H1 (cell line): ENCODE data around the gene PTGIS.

Experiments used
- SIN3A ChIP-seq, 2 experiments: IDR thresholded peaks in 1 of 2; conservative IDR thresholded peaks in 1 of 2; 2 replicates each; pipeline ENCODE4 v1.6.1; 2011 to 2012; ENCODE audit warnings: low read length in 2 of 2, improper control_type of control experiment in 1 of 2, low read depth in 1 of 2, mild to moderate bottlenecking in 1 of 2
- ZNF274 ChIP-seq: IDR thresholded peaks from 2 replicates; pipeline ENCODE4 v1.7.0; 2012; ENCODE audit warnings: low read length, borderline replicate concordance; ENCODE audit errors: extremely low read depth

DNA sequence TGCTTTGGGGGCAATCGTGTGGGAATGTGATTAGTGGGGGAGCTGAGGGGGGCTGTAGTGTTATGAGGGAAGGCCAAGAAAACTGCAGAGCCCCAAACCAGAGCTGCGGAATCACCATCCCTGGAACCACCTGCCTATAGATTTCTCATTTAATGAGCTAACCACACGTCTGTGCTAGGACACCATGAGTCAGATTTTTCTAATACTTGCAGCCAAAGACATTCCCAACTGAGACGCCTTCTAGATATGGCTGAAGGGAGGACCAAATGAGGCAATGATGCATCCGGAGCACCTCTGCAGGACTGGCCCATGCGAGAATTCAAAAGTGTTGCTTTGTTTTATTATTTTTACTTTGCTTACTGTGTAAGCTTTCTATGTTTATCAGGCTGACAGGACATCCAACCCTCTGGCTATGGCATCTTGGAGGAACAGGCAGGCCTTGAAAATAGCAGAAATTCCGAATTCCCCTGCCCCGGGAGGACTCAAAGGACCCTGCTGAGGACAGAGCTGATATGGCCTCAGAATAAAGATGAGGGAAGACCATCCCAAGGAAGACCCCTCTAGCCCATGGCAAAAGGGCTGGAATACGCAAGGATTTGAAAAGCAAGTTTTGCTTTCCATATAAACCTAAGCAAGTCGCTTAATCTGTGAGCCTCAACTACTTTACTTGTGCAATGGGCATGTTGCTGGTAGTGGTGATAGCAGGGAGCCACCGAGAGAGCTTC, 3.1 kb upstream of the PTGIS start:
- TF ChIP-seq ZNF274 = no peak
- no peak for TF ChIP-seq SIN3A (conservative IDR thresholded peaks at IDR 0.05 in 1 of 2, IDR thresholded peaks at IDR 0.05 in 1 of 2; ENCODE audit: low read depth in 1 of 2, low read length in 2 of 2)
